ENCODE results near the gene VAX1.

DNA sequence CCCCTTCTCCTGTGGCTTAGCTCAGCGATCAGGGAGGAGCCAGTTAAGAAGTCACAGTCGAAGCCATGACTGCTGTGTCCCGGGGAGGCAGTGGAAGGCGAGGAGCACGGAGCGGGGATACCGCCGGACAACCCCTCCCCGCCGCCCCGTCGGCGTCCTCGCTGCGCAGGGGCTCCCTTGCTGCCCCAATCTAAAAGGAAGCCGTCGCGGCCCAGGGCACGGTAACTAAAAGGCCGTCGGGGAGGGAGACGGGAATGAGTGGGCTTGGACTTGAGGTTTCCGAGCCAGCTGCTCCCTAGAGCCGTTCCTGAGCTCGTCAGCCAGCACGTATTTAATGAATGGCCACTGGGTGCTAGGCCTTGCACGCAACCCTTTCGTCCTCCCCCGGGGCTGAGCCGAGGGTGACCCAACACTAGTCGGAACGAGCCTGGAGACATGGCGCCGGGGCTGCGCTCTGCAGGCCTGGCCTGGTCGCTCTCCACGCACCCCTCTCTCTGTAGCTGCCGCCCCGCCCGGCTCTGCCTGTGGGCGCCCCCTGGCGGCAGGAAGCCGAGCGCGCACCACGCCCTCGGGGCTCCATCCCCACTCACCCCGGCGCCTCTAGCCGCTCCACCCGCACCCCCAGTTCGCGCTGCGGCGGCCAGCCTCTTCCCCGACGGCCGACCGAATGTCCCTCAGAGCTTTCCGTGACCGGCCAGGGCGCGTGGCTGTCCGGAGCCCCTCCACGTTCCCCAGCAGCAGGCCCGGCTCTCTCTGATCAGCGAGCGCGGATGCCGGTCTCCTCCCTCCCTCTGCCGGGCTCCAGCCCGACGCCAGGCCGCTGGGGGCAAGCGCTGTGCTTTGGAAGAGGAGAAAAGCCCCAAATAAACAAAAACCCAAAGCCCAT, 30.0 kb upstream of the VAX1 start:
- TF ChIP-seq POLR2AphosphoS5 (IDR thresholded peaks at IDR 0.05; ENCODE audit: low read depth, low read length) (no peak), TAF1 (IDR thresholded peaks at IDR 0.05; ENCODE audit: borderline replicate concordance, insufficient read depth, low read length) (no peak), SIN3A (IDR thresholded peaks at IDR 0.05; ENCODE audit: borderline replicate concordance, insufficient read depth, low read length) (no peak)
- TF ChIP-seq, protein P1, sequence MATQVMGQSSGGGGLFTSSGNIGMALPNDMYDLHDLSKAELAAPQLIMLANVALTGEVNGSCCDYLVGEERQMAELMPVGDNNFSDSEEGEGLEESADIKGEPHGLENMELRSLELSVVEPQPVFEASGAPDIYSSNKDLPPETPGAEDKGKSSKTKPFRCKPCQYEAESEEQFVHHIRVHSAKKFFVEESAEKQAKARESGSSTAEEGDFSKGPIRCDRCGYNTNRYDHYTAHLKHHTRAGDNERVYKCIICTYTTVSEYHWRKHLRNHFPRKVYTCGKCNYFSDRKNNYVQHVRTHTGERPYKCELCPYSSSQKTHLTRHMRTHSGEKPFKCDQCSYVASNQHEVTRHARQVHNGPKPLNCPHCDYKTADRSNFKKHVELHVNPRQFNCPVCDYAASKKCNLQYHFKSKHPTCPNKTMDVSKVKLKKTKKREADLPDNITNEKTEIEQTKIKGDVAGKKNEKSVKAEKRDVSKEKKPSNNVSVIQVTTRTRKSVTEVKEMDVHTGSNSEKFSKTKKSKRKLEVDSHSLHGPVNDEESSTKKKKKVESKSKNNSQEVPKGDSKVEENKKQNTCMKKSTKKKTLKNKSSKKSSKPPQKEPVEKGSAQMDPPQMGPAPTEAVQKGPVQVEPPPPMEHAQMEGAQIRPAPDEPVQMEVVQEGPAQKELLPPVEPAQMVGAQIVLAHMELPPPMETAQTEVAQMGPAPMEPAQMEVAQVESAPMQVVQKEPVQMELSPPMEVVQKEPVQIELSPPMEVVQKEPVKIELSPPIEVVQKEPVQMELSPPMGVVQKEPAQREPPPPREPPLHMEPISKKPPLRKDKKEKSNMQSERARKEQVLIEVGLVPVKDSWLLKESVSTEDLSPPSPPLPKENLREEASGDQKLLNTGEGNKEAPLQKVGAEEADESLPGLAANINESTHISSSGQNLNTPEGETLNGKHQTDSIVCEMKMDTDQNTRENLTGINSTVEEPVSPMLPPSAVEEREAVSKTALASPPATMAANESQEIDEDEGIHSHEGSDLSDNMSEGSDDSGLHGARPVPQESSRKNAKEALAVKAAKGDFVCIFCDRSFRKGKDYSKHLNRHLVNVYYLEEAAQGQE (IDR thresholded peaks at IDR 0.05; ENCODE audit: insufficient read depth in 1 of 2, low read depth in 2 of 2, low read length in 2 of 2), result no peak
